ENCODE results near the gene CDC42BPA.

DNA sequence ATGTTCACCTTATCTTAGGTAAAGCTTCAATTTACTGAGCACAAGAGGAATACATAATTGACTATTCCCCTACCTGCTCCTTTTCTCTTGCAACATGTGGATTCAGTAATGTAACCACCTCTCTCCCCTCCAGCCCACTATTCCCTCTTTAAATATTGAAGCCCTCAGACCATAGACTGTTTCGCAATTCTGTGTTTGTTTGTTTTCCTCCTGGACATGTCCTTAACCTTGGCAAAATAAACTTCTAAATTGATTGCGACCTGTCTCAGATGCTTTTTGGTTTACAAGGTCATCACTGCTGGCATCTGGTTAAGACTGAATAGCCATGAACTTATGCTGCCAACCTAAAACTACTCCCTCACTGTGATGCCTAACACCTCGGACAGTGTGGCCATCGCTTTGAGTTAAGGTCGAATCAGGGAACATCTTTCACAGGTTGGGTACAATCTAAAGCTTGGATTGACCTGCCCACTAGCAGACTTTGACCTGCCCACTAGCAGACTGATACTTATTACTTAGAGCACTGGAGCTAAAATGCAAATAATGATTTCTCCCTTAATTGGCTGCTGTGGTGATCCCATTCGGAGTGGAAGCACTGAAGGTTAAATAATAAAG is 10.2 kb upstream of the CDC42BPA start:
- TF ChIP-seq, protein P1, sequence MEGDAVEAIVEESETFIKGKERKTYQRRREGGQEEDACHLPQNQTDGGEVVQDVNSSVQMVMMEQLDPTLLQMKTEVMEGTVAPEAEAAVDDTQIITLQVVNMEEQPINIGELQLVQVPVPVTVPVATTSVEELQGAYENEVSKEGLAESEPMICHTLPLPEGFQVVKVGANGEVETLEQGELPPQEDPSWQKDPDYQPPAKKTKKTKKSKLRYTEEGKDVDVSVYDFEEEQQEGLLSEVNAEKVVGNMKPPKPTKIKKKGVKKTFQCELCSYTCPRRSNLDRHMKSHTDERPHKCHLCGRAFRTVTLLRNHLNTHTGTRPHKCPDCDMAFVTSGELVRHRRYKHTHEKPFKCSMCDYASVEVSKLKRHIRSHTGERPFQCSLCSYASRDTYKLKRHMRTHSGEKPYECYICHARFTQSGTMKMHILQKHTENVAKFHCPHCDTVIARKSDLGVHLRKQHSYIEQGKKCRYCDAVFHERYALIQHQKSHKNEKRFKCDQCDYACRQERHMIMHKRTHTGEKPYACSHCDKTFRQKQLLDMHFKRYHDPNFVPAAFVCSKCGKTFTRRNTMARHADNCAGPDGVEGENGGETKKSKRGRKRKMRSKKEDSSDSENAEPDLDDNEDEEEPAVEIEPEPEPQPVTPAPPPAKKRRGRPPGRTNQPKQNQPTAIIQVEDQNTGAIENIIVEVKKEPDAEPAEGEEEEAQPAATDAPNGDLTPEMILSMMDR (IDR thresholded peaks at IDR 0.05): no peak
- TF ChIP-seq POLR2A (IDR thresholded peaks at IDR 0.05): no peak
